Thyroid gland (tissue), 4 donors: Measurements from ENCODE around the gene GLCCI1. TPM values are rescaled to one million over a fixed set of nuclear protein-coding genes. Genes with fewer than 3 reads are reported as not detected.

ENCODE experiments used
- DNase-seq, 2 donors: peaks; one replicate each; pipeline ENCODE4 v3.0.0-alpha.2; 2019
- H3K27ac ChIP-seq, 3 donors: fragments of 200-600 bp; sonication (generic); 1 replicate in 2 of 3; 2 replicates in 1 of 3; pipeline ENCODE4 v1.5.1; 2016 to 2019; ENCODE audit warnings: mild to moderate bottlenecking in 1 of 3, moderate library complexity in 1 of 3
- H3K27me3 ChIP-seq: fragments of 200-600 bp; sonication (generic); one replicate; pipeline ENCODE4 v1.5.1; 2019
- H3K36me3 ChIP-seq, 2 donors: fragments of 200-600 bp; sonication (generic); one replicate each; pipeline ENCODE4 v1.5.1; 2016 to 2019
- H3K4me1 ChIP-seq, 2 donors: fragments of 200-600 bp; sonication (generic); one replicate each; pipeline ENCODE4 v1.5.1; 2017 to 2019
- H3K4me3 ChIP-seq, 3 donors: fragments of 200-600 bp; sonication (generic); replicated peaks in 1 of 3; 1 replicate in 2 of 3; 2 replicates in 1 of 3; pipeline ENCODE4 v1.5.1; 2016; ENCODE audit warnings: mild to moderate bottlenecking in 1 of 3
- H3K9me3 ChIP-seq: fragments of 200-600 bp; sonication (generic); one replicate; pipeline ENCODE4 v1.5.1; 2017
- CTCF ChIP-seq, 6 experiments: fragments of 200-600 bp in 3 of 6; fragments of 450-650 bp in 3 of 6; sonication (generic) in 3 of 6; IDR thresholded peaks; one replicate each; pipeline ENCODE4 v1.5.1; 2016 to 2019; ENCODE audit warnings: antibody characterized with exemption in 6 of 6, mild to moderate bottlenecking in 2 of 6, inconsistent platforms in 1 of 6, moderate library complexity in 1 of 6
- POLR2A ChIP-seq, 2 donors: fragments of 450-650 bp; IDR thresholded peaks; one replicate each; pipeline ENCODE4 v1.6.1; 2017; ENCODE audit warnings: antibody characterized with exemption in 2 of 2, mild to moderate bottlenecking in 2 of 2, moderate library complexity in 1 of 2
- WGBS, 2 donors: methylation state at CpG; one replicate each; pipeline ENCODE4 v1.1.5; 2017; 5-methylcytosine and 5-hydroxymethylcytosine counted together
- intact Hi-C: fragments of 100-400 bp; cut with DNase I; formaldehyde crosslinking; loops from one replicate; pipeline ENCODE4 v1.15.1; 2023
- total RNA-seq, 4 donors: library from RNA; depleted of rRNA; stranded (reverse); fragments of >200 nt; gene quantifications; one replicate each; pipeline ENCODE4 v1.2.3, GENCODE V29; 2016

The GLCCI1 gene
- total RNA-seq, 4 donors from 2014 or later: 64.1 to 115 (median 68.9) TPM

GRCh38 chr7:7966141-7966734, 2.4 kb upstream of the GLCCI1 start:
- peaks cover 10 to 15% of the 10 kb centered on the region in 2 donors for H3K4me1 ChIP-seq
- DNase-seq: no peak
- H3K27me3 ChIP-seq: no peaks in the 10 kb centered on the region
- TF ChIP-seq CTCF (IDR thresholded peaks at IDR 0.05) (no peak), POLR2A (IDR thresholded peaks at IDR 0.05) (no peak)
- no peaks in the 10 kb centered on the region for H3K36me3 ChIP-seq
- no peaks in the 10 kb centered on the region for H3K9me3 ChIP-seq
- no peak overlapping the region for H3K4me3 ChIP-seq
- intact Hi-C loops: no loop called here
- H3K27ac ChIP-seq: no peak overlapping the region
- WGBS, 2 donors: 54 to 65% methylated on average over 3 of the region's 3 CpGs

DNA sequence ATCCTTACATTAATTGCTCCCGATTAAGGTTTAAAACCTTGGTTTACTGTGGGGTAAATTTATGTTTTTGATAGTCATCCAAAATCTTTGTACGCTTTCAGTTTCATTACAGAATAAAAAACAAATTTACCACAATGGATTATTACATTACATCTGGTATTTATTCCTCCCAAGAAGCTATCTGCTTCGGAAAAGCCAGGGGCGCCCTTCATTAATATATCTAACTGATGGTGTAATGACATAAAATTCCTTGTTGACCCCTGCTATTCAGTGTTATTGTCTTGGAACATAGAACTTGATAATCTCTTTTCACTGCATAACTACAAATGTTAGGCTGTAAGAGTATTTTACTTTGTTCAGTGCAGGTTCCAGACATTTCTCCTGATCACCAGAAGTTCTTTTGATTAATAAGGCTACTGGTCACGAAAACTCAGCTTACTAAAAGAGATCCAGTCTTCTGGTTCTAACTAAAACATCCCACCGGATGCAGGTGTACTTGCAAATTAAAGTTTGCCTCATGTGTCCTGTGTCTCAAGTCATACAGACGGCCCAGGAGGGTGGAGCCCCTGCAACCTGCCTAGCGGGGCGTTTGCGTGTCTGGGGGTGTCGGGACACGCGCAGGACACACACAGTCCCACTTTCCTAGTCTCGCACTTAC, 581 bp upstream of the GLCCI1 start:
- TF ChIP-seq POLR2A (IDR thresholded peaks at IDR 0.05) (no peak), CTCF (IDR thresholded peaks at IDR 0.05) (no peak)
- Histone ChIP-seq H3K27ac (peak overlapping the region; percentile 40 to 97 (median 68)), H3K36me3 (no peaks in the 10 kb centered on the region), H3K9me3 (no peaks in the 10 kb centered on the region), H3K4me1 (peaks cover 5 to 10% of the 10 kb centered on the region in 2 donors), H3K27me3 (no peaks in the 10 kb centered on the region), H3K4me3 (peak overlapping the region; percentile 2 to 81 (median 53))
- DNase-seq: no peak
- intact Hi-C loops: no loop called here
- 17% methylated on average over 13 to 14 of the region's 14 CpGs for WGBS, 2 donors

- TF ChIP-seq CTCF (IDR thresholded peaks at IDR 0.05): peak in 2 of 6 experiments; percentile 6 to 29
- peak in 1 of 2 donors; percentile 14 for TF ChIP-seq POLR2A (IDR thresholded peaks at IDR 0.05)
These were observed 975 bp downstream of the GLCCI1 start for GRCh38 chr7:7969306-7970236.

GRCh38 chr7:7970237-7970530, 1.6 kb downstream of the GLCCI1 start:
- intact Hi-C loops: no loop called here
- DNase-seq: peak; percentile 37 to 40
- Histone ChIP-seq H3K9me3 (no peaks in the 10 kb centered on the region), H3K4me1 (peaks cover 11 to 21% of the 10 kb centered on the region in 2 donors), H3K36me3 (no peaks in the 10 kb centered on the region), H3K27ac (peak overlapping the region; percentile 70 to 96 (median 87)), H3K4me3 (peak overlapping the region; percentile 54 to 81 (median 70)), H3K27me3 (no peaks in the 10 kb centered on the region)
- WGBS, 2 donors: 1 to 2% methylated on average over 6 of the region's 6 CpGs
- TF ChIP-seq POLR2A (IDR thresholded peaks at IDR 0.05) (no peak), CTCF (IDR thresholded peaks at IDR 0.05) (no peak)

More at GRCh38 chr7:7969306-7970236, 975 bp downstream of the GLCCI1 start:
- Histone ChIP-seq H3K4me3 (peak overlapping the region; percentile 72 to 81 (median 80)), H3K27me3 (no peaks in the 10 kb centered on the region), H3K9me3 (no peaks in the 10 kb centered on the region), H3K4me1 (peaks cover 11 to 15% of the 10 kb centered on the region in 2 donors), H3K27ac (peak overlapping the region; percentile 88 to 99 (median 97)), H3K36me3 (no peaks in the 10 kb centered on the region)
- peak; percentile 48 to 60 for DNase-seq
- intact Hi-C loops: no loop called here
- 0% methylated on average over 15 to 56 of the region's 98 CpGs for WGBS, 2 donors
